Pancreas (tissue), 10 donors: ENCODE measurements around the gene THRSP. TPM values are rescaled to one million over a fixed set of nuclear protein-coding genes. Genes with fewer than 3 reads are reported as not detected.

Experiments
- ATAC-seq, 4 donors: fragments of 200-7000 bp; cut with Tn5 transposase; one replicate each; pipeline versions ENCODE4 v1.8.0 to v1.9.1; 2020; ENCODE audit warnings: mild to moderate bottlenecking in 4 of 4, moderate library complexity in 4 of 4
- DNase-seq, 6 donors: peaks; one replicate each; pipeline ENCODE4 v3.0.0-alpha.2; 2020
- FAIRE-seq: peaks from 2 replicates; lab custom pipeline; 2012; peaks lifted over from hg19 to GRCh38; lab: Jason Lieb, UNC
- H3K27ac ChIP-seq, 4 donors: fragments of 200-600 bp; sonication (generic); 1 replicate in 3 of 4; 2 replicates in 1 of 4; pipeline versions ENCODE4 v1.5.0 to v1.8.0; 2020
- H3K27me3 ChIP-seq, 4 donors: fragments of 200-600 bp; one replicate each; pipeline ENCODE4 v1.8.0; 2021
- H3K36me3 ChIP-seq, 3 donors: fragments of 200-600 bp; sonication (generic) in 1 of 3; one replicate each; pipeline versions ENCODE4 v1.5.0 to v1.8.0; 2020 to 2021
- H3K4me1 ChIP-seq, 3 donors: fragments of 200-600 bp; one replicate each; pipeline ENCODE4 v1.8.0; 2021
- H3K4me3 ChIP-seq, 4 donors: fragments of 200-600 bp; sonication (generic) in 2 of 4; one replicate each; pipeline versions ENCODE4 v1.5.0 to v1.8.0; 2020 to 2021
- H3K9me3 ChIP-seq, 4 donors: fragments of 200-600 bp; one replicate each; pipeline ENCODE4 v1.8.0; 2021
- WGBS, 2 donors: extraction: QIAGEN DNeasy Blood & Tissue Kit; methylation state at CpG; one replicate each; pipeline ENCODE4 v1.1.7; 2013; 5-methylcytosine and 5-hydroxymethylcytosine counted together
- intact Hi-C, 3 donors: fragments of 100-400 bp; cut with DNase I; formaldehyde crosslinking; loops; one replicate each; pipeline versions ENCODE4 v1.11.1 to v1.14.2; 2022
- polyA plus RNA-seq, 2 donors: library from polyadenylated mRNA; stranded (reverse); fragments of 200-250 nt; gene quantifications; one replicate each; pipeline ENCODE4 v1.2.3, GENCODE V29; 2013
- total RNA-seq, 6 donors: library from RNA; stranded (reverse); fragmentation: NEBNext Ultra II Directional in 4 of 6; extraction: Animal tissue kit (Norgen Biotek cat#: 25700) in 4 of 6; gene quantifications; one replicate each; pipeline versions ENCODE4 v1.2.1 to v1.2.4, GENCODE V29; 2021 to 2023
- TF ChIP-seq, protein P1 (sequence below), 4 donors: fragments of 200-600 bp; sonication (generic) in 3 of 4; IDR thresholded peaks; one replicate each; pipeline versions ENCODE4 v1.5.0 to v1.8.0; 2021; ENCODE audit warnings: antibody characterized with exemption in 4 of 4
- donor health status: healthy with polysubstance abuse.
- donor health status: DM: no; HTN: no; CAD: no; lungs with moderate emphysema.
- donor health status: DM: no; HTN: no; CAD: no.
- donor health status: control.
- donor health status: control.
- donor health status: Bipolar disorder and iron deficiency.
- donor health status: DM: yes; HTN: yes; CAD: no.
- donor health status: DM: no; HTN: no; CAD: no.
- donor health status: DM: no; HTN: no; CAD: no.
- donor health status: DM: yes; HTN: yes; CAD: no.

THRSP gene
- total and polyA plus RNA-seq, 8 donors, result 0.63 to 9.2 (median 3.9) TPM; not detected in 4

DNA sequence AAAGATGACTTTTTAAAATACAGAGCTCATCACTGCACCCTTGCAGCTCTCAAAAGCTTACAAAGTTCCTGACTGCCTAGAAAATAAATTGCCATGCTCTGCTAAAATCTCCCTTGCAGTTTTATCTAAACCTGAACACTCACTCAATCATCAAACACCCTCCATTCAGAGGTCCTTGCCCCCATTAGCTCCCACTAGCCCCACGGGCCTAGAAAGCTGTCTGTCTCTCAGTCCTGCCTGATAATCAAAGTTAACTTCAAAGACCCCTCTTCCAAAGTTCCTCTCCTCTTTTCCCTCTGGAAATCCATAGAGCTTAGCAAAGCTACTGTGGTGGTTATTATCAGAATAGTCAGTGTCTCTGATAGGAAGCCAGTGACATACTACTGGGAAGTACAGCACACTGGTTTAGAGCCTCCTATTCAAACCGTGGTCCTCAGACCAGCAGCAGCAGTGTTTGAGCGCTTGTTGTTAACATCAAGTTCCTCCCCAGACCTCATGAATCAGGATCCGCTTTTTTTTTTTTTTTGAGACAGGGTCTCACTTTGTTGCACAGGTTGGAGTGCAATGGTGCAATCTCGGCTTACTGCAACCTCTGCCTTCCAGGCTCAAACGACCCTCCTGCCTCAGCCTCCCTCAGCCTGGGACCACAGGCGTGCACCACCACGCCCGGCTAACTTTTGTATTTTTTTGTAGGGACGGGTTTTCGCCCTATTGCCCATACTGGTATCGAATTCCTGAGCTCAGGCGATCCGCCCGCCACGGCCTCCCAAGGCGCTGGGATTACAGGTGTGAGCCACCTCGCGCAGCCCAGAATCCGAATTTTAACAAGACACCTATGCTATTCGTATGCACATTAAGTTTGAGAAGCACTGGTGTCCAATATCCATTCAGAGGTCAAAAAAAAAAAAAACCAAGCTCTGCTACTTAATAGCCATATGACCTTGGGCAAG is 14.8 kb downstream of the THRSP start:
- ATAC-seq (peak in 1 of 4 donors; percentile 2), DNase-seq (no peak), FAIRE-seq (no peak)
- Histone ChIP-seq H3K36me3 (no peaks in the 10 kb centered on the region), H3K27me3 (no peaks in the 10 kb centered on the region), H3K4me1 (peaks cover 8 to 27% (median 13%) of the 10 kb centered on the region in 3 donors), H3K9me3 (no peaks in the 10 kb centered on the region), H3K4me3 (peak overlapping the region; percentile 87 to 97 (median 94)), H3K27ac (no peak overlapping the region)
- 15 to 23% methylated on average over 21 of the region's 21 CpGs for WGBS, 2 donors
- TF ChIP-seq, protein P1, sequence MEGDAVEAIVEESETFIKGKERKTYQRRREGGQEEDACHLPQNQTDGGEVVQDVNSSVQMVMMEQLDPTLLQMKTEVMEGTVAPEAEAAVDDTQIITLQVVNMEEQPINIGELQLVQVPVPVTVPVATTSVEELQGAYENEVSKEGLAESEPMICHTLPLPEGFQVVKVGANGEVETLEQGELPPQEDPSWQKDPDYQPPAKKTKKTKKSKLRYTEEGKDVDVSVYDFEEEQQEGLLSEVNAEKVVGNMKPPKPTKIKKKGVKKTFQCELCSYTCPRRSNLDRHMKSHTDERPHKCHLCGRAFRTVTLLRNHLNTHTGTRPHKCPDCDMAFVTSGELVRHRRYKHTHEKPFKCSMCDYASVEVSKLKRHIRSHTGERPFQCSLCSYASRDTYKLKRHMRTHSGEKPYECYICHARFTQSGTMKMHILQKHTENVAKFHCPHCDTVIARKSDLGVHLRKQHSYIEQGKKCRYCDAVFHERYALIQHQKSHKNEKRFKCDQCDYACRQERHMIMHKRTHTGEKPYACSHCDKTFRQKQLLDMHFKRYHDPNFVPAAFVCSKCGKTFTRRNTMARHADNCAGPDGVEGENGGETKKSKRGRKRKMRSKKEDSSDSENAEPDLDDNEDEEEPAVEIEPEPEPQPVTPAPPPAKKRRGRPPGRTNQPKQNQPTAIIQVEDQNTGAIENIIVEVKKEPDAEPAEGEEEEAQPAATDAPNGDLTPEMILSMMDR (IDR thresholded peaks at IDR 0.05), result no peak
- intact Hi-C loops, result no loop called here

DNA sequence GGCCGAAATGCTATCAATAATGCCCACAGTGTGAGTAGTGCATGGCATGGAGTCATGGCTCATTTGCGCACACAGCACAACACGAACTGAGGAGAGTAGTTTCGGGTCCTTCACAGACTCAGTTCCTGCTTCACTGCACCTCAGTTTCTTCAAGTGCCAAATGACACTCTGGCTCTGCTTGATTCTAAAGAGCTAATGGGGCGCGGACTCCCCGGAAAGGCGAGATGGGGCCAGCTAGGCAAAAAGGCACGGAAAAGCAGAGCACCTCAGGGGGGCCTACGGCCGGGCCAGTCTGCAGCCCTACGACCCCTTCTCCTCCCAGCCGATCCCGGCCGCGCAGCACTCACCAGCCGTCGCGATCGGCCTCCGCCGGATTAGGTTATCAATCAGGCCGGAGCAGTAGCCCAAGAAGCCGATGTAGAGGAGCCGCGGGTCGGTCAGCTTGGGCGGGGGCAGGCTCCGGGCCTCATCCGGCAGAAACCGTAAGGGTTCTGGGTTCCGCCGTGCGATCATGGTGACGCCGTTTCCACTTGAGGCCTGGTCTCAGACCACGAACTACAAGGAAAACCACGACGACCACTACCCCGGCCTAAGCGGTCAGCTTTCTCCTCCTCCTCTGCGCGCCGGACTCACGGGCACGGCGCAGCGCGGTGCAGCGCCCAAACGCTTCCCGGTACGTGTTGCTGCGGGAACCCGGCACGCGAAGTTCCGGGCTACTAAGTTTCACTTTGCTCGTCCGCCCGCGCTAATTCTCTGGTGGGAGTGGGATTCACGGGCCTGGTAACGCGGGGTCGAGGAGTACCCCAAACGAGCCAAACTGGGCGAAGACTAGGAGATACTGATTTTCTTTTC is 15.8 kb downstream of the THRSP start, which contains the start of gene NDUFC2:
Gene NDUFC2 (minus strand): TSS at position 631 of the 852 bp plus-strand sequence. CDS start 118 bp downstream, at position 513.
- Histone ChIP-seq H3K9me3 (no peaks in the 10 kb centered on the region), H3K27ac (peak within 1 kb of the TSS; percentile 72 to 82 (median 78)), H3K27me3 (no peaks in the 10 kb centered on the region), H3K36me3 (no peaks in the 10 kb centered on the region), H3K4me1 (peaks cover 8 to 27% (median 13%) of the 10 kb centered on the region in 3 donors), H3K4me3 (peak within 1 kb of the TSS; percentile 87 to 97 (median 94))
- ATAC-seq (peak; percentile 98 to 99 (median 98)), DNase-seq (peak; percentile 66 to 91 (median 76)), FAIRE-seq (no peak)
- TF ChIP-seq, protein P1 (IDR thresholded peaks at IDR 0.05), result no peak
- intact Hi-C loops, result no loop called here
- WGBS, 2 donors, result 0% methylated on average over 65 to 68 of the region's 68 CpGs

DNA sequence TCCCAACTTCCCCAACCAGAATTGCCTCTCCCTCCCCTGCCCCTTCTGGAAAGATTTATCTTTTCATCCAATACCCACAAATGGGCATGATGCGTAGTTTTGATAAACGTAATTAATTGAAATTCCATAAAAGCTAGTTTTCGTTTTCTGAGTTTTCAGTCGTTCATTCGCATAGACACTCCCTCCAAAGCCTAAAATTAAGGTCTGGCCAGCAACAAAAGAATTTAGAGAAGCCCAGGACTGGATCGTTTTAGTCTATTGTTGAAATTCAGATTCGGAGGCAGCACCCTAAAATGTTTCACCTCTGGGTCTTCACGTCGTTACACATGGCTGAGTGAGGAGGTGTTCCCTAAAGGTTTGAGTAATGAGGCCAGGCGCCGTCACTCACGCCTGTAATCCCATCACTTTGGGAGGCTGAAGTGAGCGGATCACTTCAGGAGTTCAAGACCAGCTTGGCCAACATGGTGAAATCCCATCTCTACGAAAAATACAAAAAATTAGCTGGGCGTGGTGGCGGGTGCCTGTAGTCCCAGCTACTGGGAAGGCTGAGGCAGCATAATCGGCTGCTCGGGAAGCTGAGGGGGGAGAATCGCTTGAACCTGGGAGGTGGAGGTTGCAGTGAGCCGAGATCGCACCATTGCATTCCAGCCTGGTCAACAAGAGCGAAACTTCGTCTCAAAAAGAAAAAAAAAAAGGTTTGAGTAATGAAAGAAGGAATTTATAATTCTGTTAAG is 16.6 kb downstream of the THRSP start:
- H3K27ac ChIP-seq, result peak overlapping the region; percentile 72 to 82 (median 78)
- WGBS, 2 donors, result 54 to 56% methylated on average over 23 of the region's 23 CpGs
- TF ChIP-seq, protein P1 (IDR thresholded peaks at IDR 0.05), result no peak
- peaks cover 8 to 22% (median 9%) of the 10 kb centered on the region in 3 donors for H3K4me1 ChIP-seq
- no peaks in the 10 kb centered on the region for H3K9me3 ChIP-seq
- H3K4me3 ChIP-seq, result peak overlapping the region; percentile 87 to 97 (median 94)
- H3K36me3 ChIP-seq, result no peaks in the 10 kb centered on the region
- FAIRE-seq, result no peak
- intact Hi-C loops, result no loop called here
- no peaks in the 10 kb centered on the region for H3K27me3 ChIP-seq
- ATAC-seq, result peak in 1 of 4 donors; percentile 5
- DNase-seq, result no peak

DNA sequence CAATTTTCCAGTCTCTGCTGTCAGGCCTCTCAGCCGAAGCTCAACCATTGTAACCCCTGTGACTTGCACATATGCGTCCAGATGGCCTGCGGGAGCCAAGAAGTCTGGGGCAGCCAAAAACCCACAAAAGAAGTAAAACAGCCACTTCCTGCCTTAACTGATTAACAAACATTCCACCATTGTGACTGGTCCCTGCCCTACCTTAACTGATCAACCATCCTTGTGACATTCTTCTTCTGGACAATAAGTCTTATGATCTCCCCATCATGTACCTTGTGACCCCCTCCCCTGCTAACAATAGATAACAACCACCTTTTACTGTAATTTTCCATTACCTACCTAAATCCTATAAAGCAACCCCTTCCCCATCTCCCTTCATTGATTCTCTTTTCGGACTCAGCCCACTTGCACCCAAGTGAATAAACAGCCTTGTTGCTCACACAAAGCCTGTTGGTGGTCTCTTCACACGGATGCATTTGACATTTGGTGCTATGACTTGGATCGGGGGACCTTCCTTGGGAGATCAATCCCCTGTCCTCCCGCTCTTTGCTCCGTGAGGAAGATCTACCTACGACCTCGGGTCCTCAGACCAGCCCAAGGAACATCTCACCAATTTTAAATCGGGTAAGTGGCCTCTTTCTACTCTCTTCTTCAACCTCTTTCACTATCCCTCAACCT is 17.3 kb downstream of the THRSP start:
- DNase-seq, result no peak

More for the DNA sequence above, 17.3 kb downstream of the THRSP start:
- FAIRE-seq (no peak), ATAC-seq (no peak)
- no peaks in the 10 kb centered on the region for H3K36me3 ChIP-seq
- no peaks in the 10 kb centered on the region for H3K9me3 ChIP-seq
- intact Hi-C loops, result no loop called here
- no peak overlapping the region for H3K4me3 ChIP-seq
- WGBS, 2 donors, result 77 to 80% methylated on average over 11 of the region's 11 CpGs
- no peaks in the 10 kb centered on the region for H3K27me3 ChIP-seq
- TF ChIP-seq, protein P1 (IDR thresholded peaks at IDR 0.05), result no peak
- no peak overlapping the region for H3K27ac ChIP-seq
- peaks cover 6 to 21% (median 8%) of the 10 kb centered on the region in 3 donors for H3K4me1 ChIP-seq
